Suprapubic skin (tissue), 3 donors: ENCODE data around the gene ISL2.

Experiments
- EP300 ChIP-seq: sonication (generic); formaldehyde crosslinking; IDR thresholded peaks from one replicate; pipeline ENCODE4 v1.6.1; 2017; ENCODE audit warnings: antibody characterized with exemption
- POLR2A ChIP-seq, 2 donors: fragments of 450-650 bp; IDR thresholded peaks; one replicate each; pipeline ENCODE4 v1.6.1; 2017; ENCODE audit warnings: antibody characterized with exemption in 2 of 2, mild to moderate bottlenecking in 2 of 2, moderate library complexity in 2 of 2
- TF ChIP-seq, protein P1 (sequence below), 2 donors: fragments of 200-600 bp in 1 of 2; fragments of 450-650 bp in 1 of 2; sonication (generic) in 1 of 2; IDR thresholded peaks; one replicate each; pipeline ENCODE4 v1.5.1; 2016 to 2019; ENCODE audit warnings: antibody characterized with exemption in 2 of 2, mild to moderate bottlenecking in 1 of 2, moderate library complexity in 1 of 2

DNA sequence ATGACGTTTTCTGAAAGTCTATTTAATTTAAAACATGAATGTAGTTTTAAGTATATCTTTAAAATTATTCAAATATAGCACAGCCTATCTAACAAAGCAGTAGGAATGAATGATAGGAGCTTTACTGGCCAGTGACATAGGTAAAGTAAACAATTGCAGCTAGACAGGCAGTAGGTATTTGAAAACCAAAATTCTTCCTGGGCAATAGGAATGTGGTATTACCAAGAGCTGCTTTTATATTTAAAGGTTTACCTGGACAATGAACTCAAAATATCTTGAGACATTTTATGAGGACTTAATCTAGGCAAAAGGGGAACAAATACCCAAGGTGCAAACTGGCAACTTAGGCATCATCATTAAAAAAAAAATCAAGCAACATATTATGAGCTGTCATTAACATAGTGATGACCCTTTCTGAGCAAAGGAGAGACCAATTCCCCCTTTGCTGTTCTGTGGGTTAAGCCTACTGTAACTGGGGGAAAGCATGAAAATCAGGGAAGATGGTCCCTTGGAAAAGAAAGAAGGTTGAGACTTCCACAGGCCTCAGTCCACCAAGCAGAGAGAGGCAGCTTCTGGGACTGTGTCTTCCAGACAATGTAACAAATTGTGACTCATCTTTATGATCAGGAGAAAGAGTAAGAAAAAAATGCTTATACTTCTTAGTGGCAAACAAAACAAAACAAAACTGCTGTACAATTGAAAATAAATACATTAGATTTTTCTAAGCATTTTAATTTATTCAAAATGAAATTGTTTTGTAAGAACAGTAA is 12.9 kb downstream of the ISL2 start:
- TF ChIP-seq, protein P1, sequence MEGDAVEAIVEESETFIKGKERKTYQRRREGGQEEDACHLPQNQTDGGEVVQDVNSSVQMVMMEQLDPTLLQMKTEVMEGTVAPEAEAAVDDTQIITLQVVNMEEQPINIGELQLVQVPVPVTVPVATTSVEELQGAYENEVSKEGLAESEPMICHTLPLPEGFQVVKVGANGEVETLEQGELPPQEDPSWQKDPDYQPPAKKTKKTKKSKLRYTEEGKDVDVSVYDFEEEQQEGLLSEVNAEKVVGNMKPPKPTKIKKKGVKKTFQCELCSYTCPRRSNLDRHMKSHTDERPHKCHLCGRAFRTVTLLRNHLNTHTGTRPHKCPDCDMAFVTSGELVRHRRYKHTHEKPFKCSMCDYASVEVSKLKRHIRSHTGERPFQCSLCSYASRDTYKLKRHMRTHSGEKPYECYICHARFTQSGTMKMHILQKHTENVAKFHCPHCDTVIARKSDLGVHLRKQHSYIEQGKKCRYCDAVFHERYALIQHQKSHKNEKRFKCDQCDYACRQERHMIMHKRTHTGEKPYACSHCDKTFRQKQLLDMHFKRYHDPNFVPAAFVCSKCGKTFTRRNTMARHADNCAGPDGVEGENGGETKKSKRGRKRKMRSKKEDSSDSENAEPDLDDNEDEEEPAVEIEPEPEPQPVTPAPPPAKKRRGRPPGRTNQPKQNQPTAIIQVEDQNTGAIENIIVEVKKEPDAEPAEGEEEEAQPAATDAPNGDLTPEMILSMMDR (IDR thresholded peaks at IDR 0.05), result no peak
- TF ChIP-seq POLR2A (IDR thresholded peaks at IDR 0.05) (no peak), EP300 (no peak)
